Uterus (tissue), 2 donors: ENCODE measurements around the gene DYDC2.

ENCODE experiments used
- CTCF ChIP-seq, 4 experiments: fragments of 200-600 bp in 2 of 4; fragments of 450-650 bp in 2 of 4; sonication (generic) in 2 of 4; IDR thresholded peaks; one replicate each; pipeline ENCODE4 v1.5.1; 2016 to 2019; ENCODE audit warnings: antibody characterized with exemption in 4 of 4, mild to moderate bottlenecking in 2 of 4, moderate library complexity in 1 of 4
- POLR2A ChIP-seq, 2 donors: fragments of 450-650 bp; IDR thresholded peaks; one replicate each; pipeline ENCODE4 v1.6.1; 2016; ENCODE audit warnings: antibody characterized with exemption in 2 of 2, mild to moderate bottlenecking in 1 of 2, moderate library complexity in 1 of 2

GRCh38 chr10:80324086-80324485 is 32.5 kb upstream of the DYDC2 start:
- no peak for TF ChIP-seq CTCF (IDR thresholded peaks at IDR 0.05)
- TF ChIP-seq POLR2A (IDR thresholded peaks at IDR 0.05): no peak
